IMR-90 (cell line): Measurements from ENCODE around the gene QSOX2. TPM values are rescaled to one million over a fixed set of nuclear protein-coding genes. Genes with fewer than 3 reads are reported as not detected.

Experiments used
- ATAC-seq: fragments of 200-7000 bp; cut with Tn5 transposase; 2 replicates; pipeline ENCODE4 v1.9.1; 2020; ENCODE audit warnings: low read depth, mild to moderate bottlenecking, moderate library complexity
- BruUV-seq: library from RNA; stranded (reverse); fragments of 400-500 nt; replicated peaks from 2 replicates; lab custom pipeline; 2021; lab: Mats Ljungman, UMichigan
- CTCF ChIA-PET: fragments of 300-600 bp; formaldehyde crosslinking; extraction: SDS; loops from one replicate; lab custom pipeline; 2021; ENCODE audit warnings: antibody characterized with exemption; lab: Yijun Ruan, JAX
- POLR2A ChIA-PET: fragments of 300-600 bp; sonication (Branson Sonifier 250); formaldehyde crosslinking; loops from one replicate; lab custom pipeline; 2022; ENCODE audit warnings: antibody characterized with exemption; ENCODE audit not compliant: unreplicated experiment; lab: Charles Lee
- DNase-seq: peaks from one replicate; pipeline ENCODE4 v3.0.0; 2013
- H2AFZ ChIP-seq: replicated peaks from 2 replicates; pipeline ENCODE3; 2013; ENCODE audit warnings: low read length, mild to moderate bottlenecking; ENCODE audit not compliant: poor library complexity
- H2AK5ac ChIP-seq: 2 replicates; pipeline ENCODE4 v1.6.1; 2013; ENCODE audit warnings: low read depth, low read length, inconsistent platforms
- H2AK9ac ChIP-seq: replicated peaks from 2 replicates; pipeline ENCODE3; 2013; ENCODE audit warnings: mild to moderate bottlenecking, low read depth, low read length, moderate library complexity; ENCODE audit not compliant: poor library complexity
- H2BK120ac ChIP-seq: 2 replicates; pipeline ENCODE4 v1.6.1; 2013; ENCODE audit warnings: low read depth, low read length, inconsistent platforms
- H2BK15ac ChIP-seq: 3 replicates; pipeline ENCODE4 v1.6.1; 2013; ENCODE audit warnings: low read depth, low read length, inconsistent platforms
- H2BK20ac ChIP-seq: 2 replicates; pipeline ENCODE4 v1.6.1; 2013; ENCODE audit warnings: low read depth, mild to moderate bottlenecking, inconsistent platforms, low read length, moderate library complexity
- H2BK5ac ChIP-seq: 2 replicates; pipeline ENCODE4 v1.6.1; 2013; ENCODE audit warnings: mild to moderate bottlenecking, low read depth, low read length, inconsistent platforms; ENCODE audit not compliant: poor library complexity, severe bottlenecking
- H3K14ac ChIP-seq: replicated peaks from 2 replicates; pipeline ENCODE4 v1.6.1; 2013; ENCODE audit warnings: low read depth, low read length, inconsistent platforms
- H3K18ac ChIP-seq: 2 replicates; pipeline ENCODE4 v1.6.1; 2013; ENCODE audit warnings: low read depth, low read length, control low read depth
- H3K23ac ChIP-seq: 2 replicates; pipeline ENCODE4 v1.6.1; 2013; ENCODE audit warnings: low read depth, low read length, inconsistent platforms
- H3K27ac ChIP-seq: 2 replicates; pipeline ENCODE4 v1.5.1; 2013; ENCODE audit warnings: mild to moderate bottlenecking, control low read depth, low read length; ENCODE audit not compliant: insufficient read depth
- H3K27me3 ChIP-seq: 2 replicates; pipeline ENCODE4 v1.6.1; 2013; ENCODE audit warnings: low read length; ENCODE audit not compliant: control insufficient read depth, insufficient read depth
- H3K36me3 ChIP-seq: 2 replicates; pipeline ENCODE4 v1.6.1; 2013; ENCODE audit warnings: low read length, mixed read lengths; ENCODE audit not compliant: control insufficient read depth, insufficient read depth
- H3K4ac ChIP-seq: 2 replicates; pipeline ENCODE4 v1.6.1; 2013; ENCODE audit warnings: low read depth, low read length, inconsistent platforms
- H3K4me1 ChIP-seq: 2 replicates; pipeline ENCODE4 v1.6.1; 2013; ENCODE audit warnings: low read length, mixed read lengths; ENCODE audit not compliant: control insufficient read depth, insufficient read depth
- H3K4me2 ChIP-seq: 2 replicates; pipeline ENCODE4 v1.6.1; 2013; ENCODE audit warnings: low read depth, mild to moderate bottlenecking, control low read depth, low read length, moderate library complexity
- H3K4me3 ChIP-seq: 2 replicates; pipeline ENCODE4 v1.5.1; 2013; ENCODE audit warnings: low read depth, mild to moderate bottlenecking, control low read depth, low read length, moderate library complexity; ENCODE audit not compliant: insufficient read depth
- H3K56ac ChIP-seq: 2 replicates; pipeline ENCODE4 v1.6.1; 2013; ENCODE audit warnings: low read length, inconsistent platforms; ENCODE audit not compliant: insufficient read depth; ENCODE audit errors: extremely low read depth
- H3K79me1 ChIP-seq, 2 experiments: 2 replicates each; pipeline ENCODE4 v1.6.1; 2013; ENCODE audit warnings: low read length in 2 of 2, inconsistent platforms in 1 of 2, low read depth in 1 of 2
- H3K9ac ChIP-seq: 2 replicates; pipeline ENCODE4 v1.6.1; 2013; ENCODE audit warnings: low read depth, low read length, control low read depth
- H3K9me1 ChIP-seq: 2 replicates; pipeline ENCODE4 v1.6.1; 2013; ENCODE audit warnings: low read length, inconsistent platforms; ENCODE audit not compliant: insufficient read depth
- H3K9me3 ChIP-seq: 2 replicates; pipeline ENCODE4 v1.6.1; 2013; ENCODE audit warnings: low read length; ENCODE audit not compliant: control insufficient read depth, insufficient read depth
- H4K20me1 ChIP-seq: 2 replicates; pipeline ENCODE4 v1.6.1; 2013; ENCODE audit warnings: low read length, inconsistent platforms; ENCODE audit not compliant: insufficient read depth
- H4K5ac ChIP-seq: 2 replicates; pipeline ENCODE4 v1.6.1; 2013; ENCODE audit warnings: mild to moderate bottlenecking, low read depth, low read length, control low read depth
- H4K8ac ChIP-seq, 2 experiments: 2 replicates each; pipeline ENCODE4 v1.6.1; 2013; ENCODE audit warnings: low read depth in 2 of 2, low read length in 2 of 2, control low read depth in 1 of 2, inconsistent platforms in 1 of 2
- H4K91ac ChIP-seq: 2 replicates; pipeline ENCODE4 v1.6.1; 2013; ENCODE audit warnings: low read depth, low read length, inconsistent platforms; ENCODE audit not compliant: insufficient read depth
- BHLHE40 ChIP-seq: fragments of 150-350 bp; IDR thresholded peaks from 2 replicates; pipeline ENCODE4 v1.6.1; 2016; ENCODE audit warnings: mild to moderate bottlenecking, low read depth, low read length
- CEBPB ChIP-seq: IDR thresholded peaks from 2 replicates; pipeline ENCODE4 v1.6.1; 2012; ENCODE audit warnings: low read depth, low read length, improper control_type of control experiment
- CHD1 ChIP-seq: IDR thresholded peaks from 2 replicates; pipeline ENCODE4 v1.6.1; 2012; ENCODE audit warnings: low read depth, low read length, improper control_type of control experiment
- ELK1 ChIP-seq: fragments of 150-350 bp; IDR thresholded peaks from 2 replicates; pipeline ENCODE4 v1.6.1; 2016; ENCODE audit warnings: low read depth, mild to moderate bottlenecking, low read length, moderate library complexity, borderline replicate concordance
- FOS ChIP-seq: fragments of 150-350 bp; IDR thresholded peaks from 2 replicates; pipeline ENCODE4 v1.6.1; 2016; ENCODE audit warnings: low read depth, low read length
- MAFK ChIP-seq: IDR thresholded peaks from 2 replicates; pipeline ENCODE4 v1.6.1; 2012; ENCODE audit warnings: low read depth, low read length, improper control_type of control experiment
- MAZ ChIP-seq: IDR thresholded peaks from 2 replicates; pipeline ENCODE4 v1.6.1; 2012; ENCODE audit warnings: low read depth, mild to moderate bottlenecking, low read length, improper control_type of control experiment, moderate library complexity, borderline replicate concordance
- MXI1 ChIP-seq: IDR thresholded peaks from 2 replicates; pipeline ENCODE4 v1.6.1; 2012; ENCODE audit warnings: low read depth, mild to moderate bottlenecking, low read length, moderate library complexity, borderline replicate concordance
- NFE2L2 ChIP-seq: fragments of 150-350 bp; IDR thresholded peaks from 2 replicates; pipeline ENCODE4 v1.6.1; 2016; ENCODE audit warnings: low read depth, mild to moderate bottlenecking, low read length
- POLR2A ChIP-seq: IDR thresholded peaks from 2 replicates; pipeline ENCODE4 v1.6.1; 2012; ENCODE audit warnings: mild to moderate bottlenecking, low read depth, low read length
- RAD21 ChIP-seq: IDR thresholded peaks from 2 replicates; pipeline ENCODE4 v1.6.1; 2012; ENCODE audit warnings: low read length, improper control_type of control experiment
- RCOR1 ChIP-seq: IDR thresholded peaks from 2 replicates; pipeline ENCODE4 v1.6.1; 2012; ENCODE audit warnings: mild to moderate bottlenecking, low read length, improper control_type of control experiment; ENCODE audit not compliant: insufficient replicate concordance
- RFX5 ChIP-seq: IDR thresholded peaks from 2 replicates; pipeline ENCODE4 v1.8.0; 2012; ENCODE audit warnings: low read depth, mild to moderate bottlenecking, low read length, moderate library complexity
- SMC3 ChIP-seq: fragments of 150-350 bp; IDR thresholded peaks from 2 replicates; pipeline ENCODE4 v1.6.1; 2016; ENCODE audit warnings: low read depth, mild to moderate bottlenecking, antibody characterized with exemption, low read length, moderate library complexity
- USF2 ChIP-seq: fragments of 150-350 bp; IDR thresholded peaks from 2 replicates; pipeline ENCODE4 v1.6.1; 2017; ENCODE audit warnings: mild to moderate bottlenecking, antibody characterized with exemption, low read length, low read depth
- WGBS, 2 experiments: methylation state at CpG; one replicate each; pipeline versions ENCODE4 v1.1.5 to v1.1.7; 2013; ENCODE audit warnings: missing lambda C conversion rate in 2 of 2; ENCODE audit not compliant: insufficient read length in 1 of 2; ENCODE audit errors: extremely low coverage in 2 of 2; 5-methylcytosine and 5-hydroxymethylcytosine counted together
- dilution Hi-C: fragments of 300-500 bp; cut with HindIII; formaldehyde crosslinking; loops from one replicate; pipeline ENCODE4 v1.14.3; 2018; ENCODE audit warnings: low sequenced_read_pairs; ENCODE audit not compliant: unreplicated experiment
- in situ Hi-C: fragments of 300-500 bp; cut with MboI; formaldehyde crosslinking; loops from 3 replicates; pipeline ENCODE4 v1.14.3; 2019; ENCODE audit warnings: low sequenced_read_pairs, inconsistent platforms, mixed read lengths
- intact Hi-C: fragments of 100-400 bp; cut with micrococcal nuclease; formaldehyde crosslinking; loops from 2 replicates; pipeline ENCODE4 v1.10.0; 2022
- polyA plus RNA-seq, 3 experiments: library from polyadenylated mRNA; depleted of rRNA; stranded (reverse); fragments of >200 nt; gene quantifications; 2 replicates each; pipeline ENCODE4 v1.2.3, GENCODE V29; 2012; ENCODE audit warnings: low replicate concordance in 1 of 3
- total RNA-seq: library from RNA; depleted of rRNA; stranded (reverse); fragments of >200 nt; gene quantifications from 2 replicates; pipeline ENCODE4 v1.2.3, GENCODE V29; 2012
- TF ChIP-seq, protein P1 (sequence below): conservative IDR thresholded peaks from 2 replicates; pipeline ENCODE4 v1.5.1; 2012; ENCODE audit warnings: mild to moderate bottlenecking, low read depth, low read length, improper control_type of control experiment

Gene QSOX2
- total and polyA plus RNA-seq, 2 of the 4 experiments (the other 2 are of a cell fraction), result 5.9 to 12.9 TPM

- Histone ChIP-seq H4K20me1 (no peaks in the 10 kb centered on the region), H2BK120ac (no peak overlapping the region), H3K56ac (no peak overlapping the region), H4K8ac (no peak overlapping the region), H3K4ac (no peak overlapping the region), H3K4me3 (no peak overlapping the region), H4K5ac (no peak overlapping the region), H2AK9ac (no peak overlapping the region), H4K91ac (no peak overlapping the region), H3K14ac (no peak overlapping the region), H3K23ac (no peak overlapping the region), H2AK5ac (no peak overlapping the region), H2BK20ac (no peak overlapping the region), H3K27ac (no peak overlapping the region), H3K9me1 (no peaks in the 10 kb centered on the region), H3K27me3 (peaks cover 28% of the 10 kb centered on the region), H2BK15ac (no peak overlapping the region), H3K9me3 (no peaks in the 10 kb centered on the region), H3K79me1 (no peaks in the 10 kb centered on the region), H3K4me2 (no peak overlapping the region), H2AFZ (peak overlapping the region; percentile 21), H3K9ac (no peak overlapping the region), H3K36me3 (no peaks in the 10 kb centered on the region), H3K4me1 (no peaks in the 10 kb centered on the region), H3K18ac (no peak overlapping the region), H2BK5ac (no peak overlapping the region)
- in situ Hi-C loops (no loop called here), intact Hi-C loops (no loop called here), dilution Hi-C loops (no loop called here)
- POLR2A ChIA-PET, result no interaction called here
- 69% methylated on average over 9 of the region's 28 CpGs; no CpG with 5 or more reads in 1 of the 2 experiments for WGBS, 2 experiments
- ATAC-seq (no peak), DNase-seq (no peak)
- TF ChIP-seq MXI1 (no peak), FOS (no peak), ELK1 (no peak), NFE2L2 (no peak), RAD21 (no peak), RFX5 (no peak), CEBPB (no peak), USF2 (no peak), RCOR1 (no peak), CHD1 (no peak), POLR2A (no peak), BHLHE40 (no peak), SMC3 (no peak), MAFK (no peak), MAZ (no peak)
- TF ChIP-seq, protein P1, sequence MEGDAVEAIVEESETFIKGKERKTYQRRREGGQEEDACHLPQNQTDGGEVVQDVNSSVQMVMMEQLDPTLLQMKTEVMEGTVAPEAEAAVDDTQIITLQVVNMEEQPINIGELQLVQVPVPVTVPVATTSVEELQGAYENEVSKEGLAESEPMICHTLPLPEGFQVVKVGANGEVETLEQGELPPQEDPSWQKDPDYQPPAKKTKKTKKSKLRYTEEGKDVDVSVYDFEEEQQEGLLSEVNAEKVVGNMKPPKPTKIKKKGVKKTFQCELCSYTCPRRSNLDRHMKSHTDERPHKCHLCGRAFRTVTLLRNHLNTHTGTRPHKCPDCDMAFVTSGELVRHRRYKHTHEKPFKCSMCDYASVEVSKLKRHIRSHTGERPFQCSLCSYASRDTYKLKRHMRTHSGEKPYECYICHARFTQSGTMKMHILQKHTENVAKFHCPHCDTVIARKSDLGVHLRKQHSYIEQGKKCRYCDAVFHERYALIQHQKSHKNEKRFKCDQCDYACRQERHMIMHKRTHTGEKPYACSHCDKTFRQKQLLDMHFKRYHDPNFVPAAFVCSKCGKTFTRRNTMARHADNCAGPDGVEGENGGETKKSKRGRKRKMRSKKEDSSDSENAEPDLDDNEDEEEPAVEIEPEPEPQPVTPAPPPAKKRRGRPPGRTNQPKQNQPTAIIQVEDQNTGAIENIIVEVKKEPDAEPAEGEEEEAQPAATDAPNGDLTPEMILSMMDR, result no peak
- no TSS peak for BruUV-seq
- CTCF ChIA-PET, result no interaction called here
Observed at GRCh38 chr9:136261686-136262430, 16.2 kb upstream of the QSOX2 start.
